ENCODE measurements around the gene TEX261.

GRCh38 chr2:70983506-70984227 is 11.0 kb downstream of the TEX261 start:
- TF ChIP-seq CTCF (IDR thresholded peaks at IDR 0.05) (no peak), POLR2A (IDR thresholded peaks at IDR 0.05) (no peak)

All from testis (tissue), 2 donors.